Neuronal stem cell (in vitro differentiated cells): ENCODE data around the gene STAT1.

ENCODE experiments used
- DNase-seq: peaks from one replicate; pipeline ENCODE4 v3.0.0-alpha.2; 2013; ENCODE audit warnings: low spot score
- H2AFZ ChIP-seq: one replicate; pipeline ENCODE4 v1.6.1; 2013; ENCODE audit warnings: mild to moderate bottlenecking, low read length, inconsistent platforms
- H2AK5ac ChIP-seq: 2 replicates; pipeline ENCODE4 v1.6.1; 2013; ENCODE audit warnings: low read depth, mild to moderate bottlenecking, inconsistent platforms, low read length, moderate library complexity, mixed read lengths
- H2BK120ac ChIP-seq: 2 replicates; pipeline ENCODE4 v1.6.1; 2013; ENCODE audit warnings: low read depth, mild to moderate bottlenecking, inconsistent platforms, low read length, moderate library complexity, mixed read lengths
- H2BK12ac ChIP-seq: one replicate; pipeline ENCODE4 v1.6.1; 2013; ENCODE audit warnings: low read length, inconsistent platforms
- H2BK15ac ChIP-seq: 2 replicates; pipeline ENCODE4 v1.6.1; 2013; ENCODE audit warnings: mild to moderate bottlenecking, low read length, inconsistent platforms, mixed read lengths
- H2BK5ac ChIP-seq: one replicate; pipeline ENCODE4 v1.6.1; 2013; ENCODE audit warnings: inconsistent platforms, mild to moderate bottlenecking, low read length, moderate library complexity
- H3K14ac ChIP-seq: one replicate; pipeline ENCODE4 v1.6.1; 2013; ENCODE audit warnings: low read length, inconsistent platforms
- H3K18ac ChIP-seq: 2 replicates; pipeline ENCODE4 v1.6.1; 2013; ENCODE audit warnings: low read length, inconsistent platforms
- H3K23ac ChIP-seq: 2 replicates; pipeline ENCODE4 v1.6.1; 2013; ENCODE audit warnings: low read depth, mild to moderate bottlenecking, mixed read lengths, low read length, inconsistent platforms; ENCODE audit not compliant: poor library complexity
- H3K27ac ChIP-seq: replicated peaks from 3 replicates; pipeline ENCODE4 v1.5.1; 2013; ENCODE audit warnings: low read length, inconsistent platforms
- H3K27me3 ChIP-seq, 3 experiments: 2 replicates each; pipeline ENCODE4 v1.6.1; 2013; ENCODE audit warnings: low read length in 3 of 3, mild to moderate bottlenecking in 2 of 3, inconsistent platforms in 1 of 3, low read depth in 1 of 3, mixed read lengths in 1 of 3, moderate library complexity in 1 of 3; ENCODE audit not compliant: control insufficient read depth in 3 of 3, insufficient read depth in 3 of 3
- H3K36me3 ChIP-seq, 2 donors: replicated peaks in 1 of 2; 2 replicates each; pipeline ENCODE4 v1.6.1; 2013; ENCODE audit warnings: low read length in 2 of 2; ENCODE audit not compliant: control insufficient read depth in 2 of 2, insufficient read depth in 2 of 2
- H3K4ac ChIP-seq: 2 replicates; pipeline ENCODE4 v1.6.1; 2013; ENCODE audit warnings: inconsistent platforms, mild to moderate bottlenecking, low read length, moderate library complexity
- H3K4me1 ChIP-seq, 2 donors: 1 replicate in 1 of 2; 2 replicates in 1 of 2; pipeline ENCODE4 v1.6.1; 2013; ENCODE audit warnings: low read length in 2 of 2, low read depth in 1 of 2; ENCODE audit not compliant: control insufficient read depth in 2 of 2, insufficient read depth in 1 of 2
- H3K4me2 ChIP-seq: one replicate; pipeline ENCODE4 v1.6.1; 2013; ENCODE audit warnings: mild to moderate bottlenecking, low read length, inconsistent platforms; ENCODE audit not compliant: insufficient read depth, poor library complexity, severe bottlenecking
- H3K4me3 ChIP-seq, 2 donors: 2 replicates each; pipeline ENCODE4 v1.5.1; 2013; ENCODE audit warnings: low read length in 2 of 2, mild to moderate bottlenecking in 2 of 2, inconsistent platforms in 1 of 2, moderate library complexity in 1 of 2
- H3K79me1 ChIP-seq: one replicate; pipeline ENCODE4 v1.6.1; 2013; ENCODE audit warnings: low read depth, mild to moderate bottlenecking, inconsistent platforms, low read length, moderate library complexity
- H3K9ac ChIP-seq: one replicate; pipeline ENCODE4 v1.6.1; 2013; ENCODE audit warnings: mild to moderate bottlenecking, low read depth, low read length, inconsistent platforms; ENCODE audit not compliant: poor library complexity
- H3K9me3 ChIP-seq, 2 donors: replicated peaks in 1 of 2; 2 replicates each; pipeline versions ENCODE3 to v1.6.1; 2013; ENCODE audit warnings: low read length in 2 of 2, mild to moderate bottlenecking in 2 of 2, inconsistent platforms in 1 of 2, low read depth in 1 of 2, mixed read lengths in 1 of 2, moderate library complexity in 1 of 2; ENCODE audit not compliant: control insufficient read depth in 2 of 2, insufficient read depth in 1 of 2
- H4K8ac ChIP-seq: one replicate; pipeline ENCODE4 v1.6.1; 2013; ENCODE audit warnings: low read depth, mild to moderate bottlenecking, inconsistent platforms, low read length, moderate library complexity
- H4K91ac ChIP-seq: one replicate; pipeline ENCODE4 v1.6.1; 2013; ENCODE audit warnings: low read length, low read depth, mild to moderate bottlenecking, inconsistent platforms; ENCODE audit not compliant: poor library complexity
- WGBS, 2 donors: extraction: QIAGEN DNeasy Blood & Tissue Kit; methylation state at CpG; one replicate each; pipeline ENCODE4 v1.1.7; 2013; ENCODE audit warnings: missing lambda C conversion rate in 2 of 2, mixed read lengths in 1 of 2; ENCODE audit not compliant: insufficient read length in 2 of 2, insufficient replicate concordance in 1 of 2; ENCODE audit errors: extremely low coverage in 2 of 2; 5-methylcytosine and 5-hydroxymethylcytosine counted together

STAT1 gene

DNA sequence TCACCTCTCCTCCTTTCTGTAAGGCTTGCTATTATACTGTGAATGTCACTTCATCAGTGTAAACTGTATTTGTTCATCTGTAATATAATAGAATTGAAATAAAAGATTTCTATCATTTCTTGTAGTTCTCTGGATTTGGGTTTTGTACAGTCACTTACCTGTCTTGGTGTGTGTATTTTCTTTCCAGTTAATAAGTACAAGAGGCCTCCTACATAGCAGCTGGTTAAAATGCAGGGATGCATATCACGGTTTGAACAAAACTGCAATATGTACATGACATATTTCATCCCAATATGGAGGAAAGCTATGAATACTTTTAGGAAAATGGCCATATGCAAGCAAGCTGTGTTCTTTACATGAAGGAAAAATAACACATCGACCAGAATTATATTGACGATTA is 5.4 kb upstream of the STAT1 start:
- H2BK5ac ChIP-seq: no peak overlapping the region
- peaks cover 0 to 6% (median 0%) of the 10 kb centered on the region in 3 experiments for H3K27me3 ChIP-seq
- no peak overlapping the region for H3K18ac ChIP-seq
- no peak overlapping the region for H2BK120ac ChIP-seq
- H4K91ac ChIP-seq: no peak overlapping the region
- H3K4me1 ChIP-seq: peaks cover 6 to 9% of the 10 kb centered on the region in 2 donors
- H3K9ac ChIP-seq: no peak overlapping the region
- no peak overlapping the region for H2AK5ac ChIP-seq
- no peak overlapping the region for H3K23ac ChIP-seq
- H2BK12ac ChIP-seq: no peak overlapping the region
- no peak for DNase-seq
- no peak overlapping the region for H3K14ac ChIP-seq
- H3K4me3 ChIP-seq: no peak overlapping the region
- H2BK15ac ChIP-seq: no peak overlapping the region
- no peak overlapping the region for H4K8ac ChIP-seq
- H3K79me1 ChIP-seq: no peaks in the 10 kb centered on the region
- no peak overlapping the region for H3K4ac ChIP-seq
- H3K27ac ChIP-seq: no peak overlapping the region
- WGBS, 2 donors: no CpG with 5 or more reads among the region's 3 CpGs
- no peaks in the 10 kb centered on the region for H3K36me3 ChIP-seq
- no peak overlapping the region for H2AFZ ChIP-seq
- no peaks in the 10 kb centered on the region for H3K9me3 ChIP-seq
- no peak overlapping the region for H3K4me2 ChIP-seq

DNA sequence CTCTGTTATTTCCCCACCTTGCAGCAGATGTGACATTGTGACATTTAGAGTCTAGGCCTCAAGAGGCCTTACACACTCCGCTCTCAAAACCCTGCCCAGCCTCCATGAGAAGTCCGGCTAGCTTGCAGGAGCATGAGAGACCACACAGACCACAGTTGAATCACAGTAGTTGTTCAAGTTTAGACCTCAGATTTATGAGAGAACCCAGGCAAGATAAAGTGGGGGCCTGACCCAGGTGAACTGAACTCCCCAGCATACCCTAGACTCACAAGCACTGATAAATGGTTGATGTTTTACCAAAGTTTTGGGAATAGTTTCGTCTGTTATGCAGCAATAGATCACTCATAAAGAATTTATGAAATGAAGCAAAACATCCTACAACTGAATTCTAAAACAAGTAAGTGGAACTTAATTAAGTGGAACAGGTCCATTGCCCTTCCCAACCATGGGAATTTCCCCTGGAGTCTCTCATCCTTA is 4.7 kb upstream of the STAT1 start:
- no peak overlapping the region for H3K4me3 ChIP-seq
- no peak overlapping the region for H2BK15ac ChIP-seq

DNA sequence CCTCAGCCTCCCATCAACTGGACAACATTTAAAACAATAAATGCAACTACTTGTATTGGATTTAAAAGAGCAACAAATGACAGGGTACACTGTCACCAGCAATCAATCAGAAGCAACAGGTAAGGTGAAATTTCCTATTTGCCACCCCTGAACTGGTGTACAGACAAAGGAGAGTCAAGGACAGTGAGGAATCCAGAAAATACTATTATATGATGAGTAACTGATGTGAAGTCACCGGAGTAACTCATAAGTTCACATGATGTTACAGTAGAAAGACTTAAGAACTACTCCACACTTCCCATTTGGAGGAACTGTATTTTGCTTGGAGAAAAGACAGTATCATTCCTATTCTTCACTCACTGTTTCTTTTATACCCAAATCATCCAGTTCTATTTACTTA is 4.1 kb upstream of the STAT1 start:
- no peak for DNase-seq
- H3K27me3 ChIP-seq: peaks cover 0 to 6% (median 0%) of the 10 kb centered on the region in 3 experiments
- no CpG with 5 or more reads among the region's 1 CpG for whole genome bisulfite sequencing, 2 donors

More for the DNA sequence above, 4.7 kb upstream of the STAT1 start:
- no peak for DNase-seq
- no peak overlapping the region for H4K91ac ChIP-seq
- no peak overlapping the region for H3K4me2 ChIP-seq
- peaks cover 0 to 6% (median 0%) of the 10 kb centered on the region in 3 experiments for H3K27me3 ChIP-seq
- H2AK5ac ChIP-seq: no peak overlapping the region
- no peak overlapping the region for H3K27ac ChIP-seq
- no peak overlapping the region for H3K14ac ChIP-seq
- no peak overlapping the region for H3K9ac ChIP-seq
- no peaks in the 10 kb centered on the region for H3K9me3 ChIP-seq
- peak overlapping the region; percentile 64 for H2AFZ ChIP-seq
- no peaks in the 10 kb centered on the region for H3K79me1 ChIP-seq
- no peak overlapping the region for H3K23ac ChIP-seq
- no peak overlapping the region for H4K8ac ChIP-seq
- no peak overlapping the region for H3K4ac ChIP-seq
- no peak overlapping the region for H2BK120ac ChIP-seq
- no peak overlapping the region for H2BK12ac ChIP-seq
- no CpG with 5 or more reads among the region's 3 CpGs for WGBS, 2 donors
- peaks cover 6 to 10% of the 10 kb centered on the region in 2 donors for H3K4me1 ChIP-seq
- no peak overlapping the region for H2BK5ac ChIP-seq
- H3K18ac ChIP-seq: no peak overlapping the region
- H3K36me3 ChIP-seq: no peaks in the 10 kb centered on the region

DNA sequence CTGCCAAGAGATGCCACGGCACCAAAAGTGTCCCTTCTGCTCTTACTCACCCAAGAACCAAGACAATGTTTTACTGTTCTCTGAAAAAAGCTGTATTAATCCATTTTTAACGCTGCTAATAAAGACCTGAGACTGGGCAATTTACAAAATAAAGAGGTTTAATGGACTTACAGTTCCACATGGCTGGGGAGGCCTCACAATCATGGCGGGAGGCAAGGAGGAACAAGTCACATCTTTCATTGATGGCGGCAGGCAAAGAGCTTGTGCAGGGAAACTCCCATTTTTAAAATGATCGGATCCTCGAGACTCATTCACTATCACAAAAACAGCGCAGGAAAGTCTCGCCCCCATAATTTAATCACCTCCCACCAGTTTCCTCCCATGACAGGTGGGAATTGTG is 1.9 kb upstream of the STAT1 start:
- H3K9me3 ChIP-seq: no peaks in the 10 kb centered on the region
- no peaks in the 10 kb centered on the region for H3K79me1 ChIP-seq
- no peak overlapping the region for H2BK120ac ChIP-seq
- peaks cover 0 to 6% (median 0%) of the 10 kb centered on the region in 3 experiments for H3K27me3 ChIP-seq
- H2BK15ac ChIP-seq: no peak overlapping the region
- no peak overlapping the region for H2AFZ ChIP-seq
- H3K27ac ChIP-seq: no peak overlapping the region
- no peak overlapping the region for H2BK5ac ChIP-seq
- H3K4ac ChIP-seq: no peak overlapping the region
- no CpG with 5 or more reads among the region's 8 CpGs for WGBS, 2 donors
- peaks cover 8% of the 10 kb centered on the region in 2 donors for H3K4me1 ChIP-seq
- H2BK12ac ChIP-seq: no peak overlapping the region
- H3K18ac ChIP-seq: no peak overlapping the region
- H3K4me3 ChIP-seq: no peak overlapping the region
- no peak overlapping the region for H3K4me2 ChIP-seq
- H3K14ac ChIP-seq: no peak overlapping the region
- no peak overlapping the region for H2AK5ac ChIP-seq
- H3K9ac ChIP-seq: no peak overlapping the region
- H3K36me3 ChIP-seq: peaks cover 0 to 9% of the 10 kb centered on the region in 2 donors
- no peak overlapping the region for H4K8ac ChIP-seq
- H3K23ac ChIP-seq: no peak overlapping the region
- no peak for DNase-seq
- H4K91ac ChIP-seq: no peak overlapping the region

More for the DNA sequence above, 4.1 kb upstream of the STAT1 start:
- no peak overlapping the region for H4K8ac ChIP-seq
- H2AK5ac ChIP-seq: no peak overlapping the region
- H3K4me1 ChIP-seq: peaks cover 6 to 10% of the 10 kb centered on the region in 2 donors
- H3K9ac ChIP-seq: no peak overlapping the region
- H3K9me3 ChIP-seq: no peaks in the 10 kb centered on the region
- no peak overlapping the region for H3K18ac ChIP-seq
- no peak overlapping the region for H3K27ac ChIP-seq
- H2BK15ac ChIP-seq: no peak overlapping the region
- no peak overlapping the region for H3K4me2 ChIP-seq
- no peak overlapping the region for H3K4ac ChIP-seq
- H4K91ac ChIP-seq: no peak overlapping the region
- no peak overlapping the region for H3K4me3 ChIP-seq
- no peak overlapping the region for H3K23ac ChIP-seq
- no peak overlapping the region for H2BK120ac ChIP-seq
- H3K79me1 ChIP-seq: no peaks in the 10 kb centered on the region
- H2BK5ac ChIP-seq: no peak overlapping the region
- no peak overlapping the region for H2BK12ac ChIP-seq
- H2AFZ ChIP-seq: peak overlapping the region; percentile 64
- H3K36me3 ChIP-seq: no peaks in the 10 kb centered on the region
- H3K14ac ChIP-seq: no peak overlapping the region
